GM12875 (cell line): ENCODE measurements around the gene LGALS7B.

Source experiments
- H3K4me3 ChIP-seq: one replicate; pipeline ENCODE4 v1.5.1; 2011; ENCODE audit warnings: low read depth, low read length, control low read depth
- CTCF ChIP-seq: IDR thresholded peaks from 2 replicates; pipeline ENCODE4 v1.5.1; 2011; ENCODE audit warnings: low read depth, mild to moderate bottlenecking, control low read depth, inconsistent platforms, low read length, moderate library complexity, borderline replicate concordance; ENCODE audit not compliant: insufficient read depth

LGALS7B gene

GRCh38 chr19:38831142-38831605 lies 42.2 kb downstream of the LGALS7B start:
- no peak for TF ChIP-seq CTCF
- peak overlapping the region; percentile 74 for H3K4me3 ChIP-seq

- no peak overlapping the region for H3K4me3 ChIP-seq
- no peak for TF ChIP-seq CTCF
Observed at GRCh38 chr19:38833092-38833425, 44.1 kb downstream of the LGALS7B start.

GRCh38 chr19:38834104-38834490 lies 45.1 kb downstream of the LGALS7B start:
- TF ChIP-seq CTCF = no peak
- no peak overlapping the region for H3K4me3 ChIP-seq

GRCh38 chr19:38834590-38834989 lies 45.6 kb downstream of the LGALS7B start:
- TF ChIP-seq CTCF = no peak
- H3K4me3 ChIP-seq = no peak overlapping the region

GRCh38 chr19:38836159-38836982 lies 47.4 kb downstream of the LGALS7B start:
- no peak overlapping the region for H3K4me3 ChIP-seq
- no peak for TF ChIP-seq CTCF

- TF ChIP-seq CTCF = no peak
- no peak overlapping the region for H3K4me3 ChIP-seq
Observed at GRCh38 chr19:38836983-38837626, 48.1 kb downstream of the LGALS7B start.

GRCh38 chr19:38837656-38838121 lies 48.7 kb downstream of the LGALS7B start:
- H3K4me3 ChIP-seq = no peak overlapping the region
- no peak for TF ChIP-seq CTCF
